ENCODE results near the gene SFXN4.
"Not testable (repeated sequence)": the region's sequence is repeated elsewhere in the genome, so short reads cannot be mapped to it uniquely, and the experiment has no call there.

The SFXN4 gene

GRCh38 chr10:119115926-119116325 lies 49.6 kb downstream of the SFXN4 start:
- Histone ChIP-seq H3K4me1 (peaks cover 3% of the 10 kb centered on the region), H3K79me2 (no peaks in the 10 kb centered on the region), H3K4me2 (ENCODE audit: low read length) (no peak overlapping the region), H3K36me3 (ENCODE audit: control insufficient read depth, insufficient read depth, low read length) (no peaks in the 10 kb centered on the region), H3K4me3 (ENCODE audit: low read depth, low read length) (no peak overlapping the region), H3K9ac (no peak overlapping the region), H3K27me3 (ENCODE audit: control insufficient read depth, insufficient read depth, low read length) (no peaks in the 10 kb centered on the region), H3K27ac (no peak overlapping the region), H3K9me3 (ENCODE audit: control insufficient read depth, low read length) (no peaks in the 10 kb centered on the region), H2AFZ (no peak overlapping the region)
- no peak for TF ChIP-seq CTCF (IDR thresholded peaks at IDR 0.05)

- Histone ChIP-seq H3K79me2 (no peaks in the 10 kb centered on the region), H3K4me3 (ENCODE audit: low read depth, low read length) (no peak overlapping the region), H3K27me3 (ENCODE audit: control insufficient read depth, insufficient read depth, low read length) (no peaks in the 10 kb centered on the region), H3K4me2 (ENCODE audit: low read length) (no peak overlapping the region), H3K27ac (no peak overlapping the region), H3K36me3 (ENCODE audit: control insufficient read depth, insufficient read depth, low read length) (no peaks in the 10 kb centered on the region), H3K9me3 (ENCODE audit: control insufficient read depth, low read length) (no peaks in the 10 kb centered on the region), H3K4me1 (peaks cover 3% of the 10 kb centered on the region), H3K9ac (no peak overlapping the region), H2AFZ (no peak overlapping the region)
- TF ChIP-seq CTCF (IDR thresholded peaks at IDR 0.05) = no peak
Observed at GRCh38 chr10:119113751-119114732, 51.5 kb downstream of the SFXN4 start.

DNA sequence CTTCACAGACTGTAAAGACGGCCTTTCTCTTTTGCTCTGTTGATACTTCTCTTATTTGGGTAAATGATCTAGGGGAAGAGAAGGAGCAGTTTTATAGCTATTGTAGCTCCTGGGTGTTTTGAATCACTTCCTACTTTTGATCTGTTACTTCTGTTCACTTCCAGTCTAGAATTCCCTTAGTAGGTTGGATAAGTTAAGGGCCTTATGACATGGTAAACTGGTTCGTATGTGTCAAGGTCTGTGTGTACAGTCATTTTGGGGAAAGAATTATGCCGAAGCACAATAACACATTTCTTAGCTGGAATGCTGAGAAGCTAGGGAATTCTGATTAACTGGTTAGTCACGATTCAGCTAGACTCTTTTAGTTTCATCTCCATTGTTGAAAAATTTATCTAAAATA lies 53.5 kb downstream of the SFXN4 start:
- H3K4me2 ChIP-seq (ENCODE audit: low read length) = no peak overlapping the region
- H3K4me3 ChIP-seq (ENCODE audit: low read depth, low read length) = no peak overlapping the region
- H3K4me1 ChIP-seq = peaks cover 3% of the 10 kb centered on the region
- no peaks in the 10 kb centered on the region for H3K36me3 ChIP-seq (ENCODE audit: control insufficient read depth, insufficient read depth, low read length)
- H3K27ac ChIP-seq = no peak overlapping the region
- no peak for TF ChIP-seq CTCF (IDR thresholded peaks at IDR 0.05)
- no peak overlapping the region for H2AFZ ChIP-seq
- H3K9me3 ChIP-seq (ENCODE audit: control insufficient read depth, low read length) = no peaks in the 10 kb centered on the region
- no peaks in the 10 kb centered on the region for H3K27me3 ChIP-seq (ENCODE audit: control insufficient read depth, insufficient read depth, low read length)
- H3K79me2 ChIP-seq = no peaks in the 10 kb centered on the region
- H3K9ac ChIP-seq = no peak overlapping the region

- H3K9ac ChIP-seq; H3K4me3 ChIP-seq (ENCODE audit: low read depth, low read length); H3K27ac ChIP-seq; H3K27me3 ChIP-seq (ENCODE audit: control insufficient read depth, insufficient read depth, low read length); H3K36me3 ChIP-seq (ENCODE audit: control insufficient read depth, insufficient read depth, low read length); H3K4me1 ChIP-seq; H3K79me2 ChIP-seq; H2AFZ ChIP-seq; H3K9me3 ChIP-seq (ENCODE audit: control insufficient read depth, low read length); H3K4me2 ChIP-seq (ENCODE audit: low read length): not testable (repeated sequence)
Observed at GRCh38 chr10:119107771-119108170, 57.7 kb downstream of the SFXN4 start.

DNA sequence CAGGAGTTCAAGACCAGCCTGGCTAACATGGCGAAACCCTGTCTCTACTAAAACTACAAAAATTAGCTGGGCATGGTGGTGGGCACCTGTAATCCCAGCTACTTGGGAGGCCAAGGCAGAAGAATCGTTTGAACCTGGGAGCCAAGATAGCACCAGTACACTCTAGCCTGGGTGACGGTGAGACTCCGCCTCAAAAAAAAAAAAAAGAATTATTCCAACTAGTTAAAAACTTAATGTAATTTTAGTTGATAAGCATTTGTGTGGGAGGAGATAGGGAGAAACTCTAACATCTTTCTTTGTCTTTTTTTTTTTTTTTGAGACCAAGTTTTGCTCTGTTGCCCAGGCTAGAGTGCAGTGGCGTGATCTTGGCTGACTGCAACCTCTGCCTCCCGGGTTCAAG lies 58.4 kb downstream of the SFXN4 start:
- not testable (repeated sequence) for H3K27ac ChIP-seq; H3K27me3 ChIP-seq (ENCODE audit: control insufficient read depth, insufficient read depth, low read length); H3K79me2 ChIP-seq; H3K9me3 ChIP-seq (ENCODE audit: control insufficient read depth, low read length); H2AFZ ChIP-seq; H3K4me2 ChIP-seq (ENCODE audit: low read length); H3K4me3 ChIP-seq (ENCODE audit: low read depth, low read length); H3K4me1 ChIP-seq; H3K9ac ChIP-seq; H3K36me3 ChIP-seq (ENCODE audit: control insufficient read depth, insufficient read depth, low read length)

DNA sequence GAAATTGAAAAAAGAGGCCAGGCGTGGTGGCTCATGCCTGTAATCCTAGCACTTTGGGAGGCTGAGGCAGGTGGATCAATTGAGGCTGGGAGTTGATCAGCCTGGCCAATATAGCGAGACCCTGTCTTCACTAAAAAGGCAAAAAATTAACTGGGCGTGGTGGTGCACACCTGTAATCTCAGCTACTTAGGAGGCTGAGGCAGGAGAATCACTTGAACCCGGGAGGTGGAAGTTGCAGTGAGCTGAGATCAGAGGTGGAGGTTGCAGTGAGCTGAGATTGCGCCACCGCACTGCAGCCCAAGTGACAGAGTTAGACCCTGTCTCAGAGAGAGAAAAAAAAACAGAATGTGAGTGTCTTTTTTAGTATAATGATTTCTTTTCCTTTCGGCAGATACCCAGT lies 59.6 kb downstream of the SFXN4 start:
- H3K36me3 ChIP-seq (ENCODE audit: control insufficient read depth, insufficient read depth, low read length); H3K27me3 ChIP-seq (ENCODE audit: control insufficient read depth, insufficient read depth, low read length); H3K4me3 ChIP-seq (ENCODE audit: low read depth, low read length); H3K4me1 ChIP-seq; H3K9me3 ChIP-seq (ENCODE audit: control insufficient read depth, low read length); H3K9ac ChIP-seq; H3K79me2 ChIP-seq; H3K27ac ChIP-seq; H3K4me2 ChIP-seq (ENCODE audit: low read length); H2AFZ ChIP-seq: not testable (repeated sequence)
